Panc1 (cell line): ENCODE data around the gene GIT1.

Experiments
- CTCF ChIP-seq: fragments of 450-650 bp; IDR thresholded peaks from 2 replicates; pipeline ENCODE4 v1.5.1; 2017; ENCODE audit warnings: mild to moderate bottlenecking
- POLR2AphosphoS5 ChIP-seq: IDR thresholded peaks from 2 replicates; pipeline ENCODE4 v1.6.1; 2012; ENCODE audit warnings: mild to moderate bottlenecking, low read depth, low read length, moderate library complexity

- TF ChIP-seq POLR2AphosphoS5: no peak
- no peak for TF ChIP-seq CTCF
Observed at GRCh38 chr17:29549177-29549923, 40.1 kb downstream of the GIT1 start.
